HEK293T (cell line): ENCODE data around the gene ZNF134.

Experiments used
- CTCF ChIA-PET: fragments of 350-600 bp; formaldehyde crosslinking; extraction: SDS; loops from one replicate; lab custom pipeline; 2021; ENCODE audit warnings: antibody characterized with exemption, inconsistent platforms; lab: Yijun Ruan, JAX
- POLR2A ChIA-PET: fragments of 350-600 bp; formaldehyde crosslinking; extraction: SDS; loops from one replicate; lab custom pipeline; 2020; ENCODE audit warnings: antibody characterized with exemption, inconsistent platforms; lab: Yijun Ruan, JAX
- DNase-seq: peaks from one replicate; pipeline ENCODE4 v3.0.0; 2012; ENCODE audit warnings: mixed read lengths; ENCODE audit errors: extremely low spot score
- ARNT ChIP-seq: fragments of 450-650 bp; IDR thresholded peaks from 2 replicates; pipeline ENCODE4 v1.6.1; 2017; ENCODE audit warnings: mild to moderate bottlenecking
- BHLHE40 ChIP-seq: fragments of 450-650 bp; IDR thresholded peaks from 2 replicates; pipeline ENCODE4 v1.6.1; 2016; ENCODE audit warnings: mild to moderate bottlenecking, moderate library complexity, borderline replicate concordance
- CTBP1 ChIP-seq: fragments of 450-650 bp; IDR thresholded peaks from 2 replicates; pipeline ENCODE4 v1.6.1; 2016; ENCODE audit warnings: borderline replicate concordance
- ELF4 ChIP-seq: fragments of 450-650 bp; IDR thresholded peaks from 2 replicates; pipeline ENCODE4 v1.6.1; 2017; ENCODE audit warnings: antibody characterized with exemption
- FOXA1 ChIP-seq: fragments of 450-650 bp; IDR thresholded peaks from 2 replicates; pipeline ENCODE4 v1.6.1; 2016; ENCODE audit warnings: mild to moderate bottlenecking
- FOXK2 ChIP-seq: fragments of 450-650 bp; IDR thresholded peaks from 2 replicates; pipeline ENCODE4 v1.6.1; 2016; ENCODE audit warnings: mild to moderate bottlenecking
- FOXM1 ChIP-seq: fragments of 450-650 bp; IDR thresholded peaks from 2 replicates; pipeline ENCODE4 v1.6.1; 2017; ENCODE audit warnings: mild to moderate bottlenecking, borderline replicate concordance
- HDGF ChIP-seq: fragments of 450-650 bp; IDR thresholded peaks from 2 replicates; pipeline ENCODE4 v1.6.1; 2017; ENCODE audit warnings: antibody characterized with exemption, borderline replicate concordance
- L3MBTL2 ChIP-seq: fragments of 450-650 bp; conservative IDR thresholded peaks from 2 replicates; pipeline ENCODE4 v1.6.1; 2016; ENCODE audit warnings: mild to moderate bottlenecking
- LEF1 ChIP-seq: fragments of 450-650 bp; IDR thresholded peaks from 2 replicates; pipeline ENCODE4 v1.6.1; 2017; ENCODE audit warnings: mild to moderate bottlenecking, borderline replicate concordance
- NFRKB ChIP-seq: fragments of 450-650 bp; IDR thresholded peaks from 2 replicates; pipeline ENCODE4 v1.6.1; 2016; ENCODE audit warnings: mild to moderate bottlenecking, moderate library complexity
- SP1 ChIP-seq: fragments of 450-650 bp; IDR thresholded peaks from 2 replicates; pipeline ENCODE4 v1.6.1; 2017
- SUZ12 ChIP-seq: fragments of 450-650 bp; IDR thresholded peaks from 2 replicates; pipeline ENCODE4 v1.6.1; 2016; ENCODE audit warnings: mild to moderate bottlenecking
- TARDBP ChIP-seq: fragments of 450-650 bp; IDR thresholded peaks from 2 replicates; pipeline ENCODE4 v1.6.1; 2016
- ZNF384 ChIP-seq: fragments of 450-650 bp; IDR thresholded peaks from 2 replicates; pipeline ENCODE4 v1.6.1; 2016
- TF ChIP-seq, protein P1 (sequence below): fragments of 450-650 bp; IDR thresholded peaks from 2 replicates; pipeline ENCODE4 v1.6.1; 2016

The ZNF134 gene

DNA sequence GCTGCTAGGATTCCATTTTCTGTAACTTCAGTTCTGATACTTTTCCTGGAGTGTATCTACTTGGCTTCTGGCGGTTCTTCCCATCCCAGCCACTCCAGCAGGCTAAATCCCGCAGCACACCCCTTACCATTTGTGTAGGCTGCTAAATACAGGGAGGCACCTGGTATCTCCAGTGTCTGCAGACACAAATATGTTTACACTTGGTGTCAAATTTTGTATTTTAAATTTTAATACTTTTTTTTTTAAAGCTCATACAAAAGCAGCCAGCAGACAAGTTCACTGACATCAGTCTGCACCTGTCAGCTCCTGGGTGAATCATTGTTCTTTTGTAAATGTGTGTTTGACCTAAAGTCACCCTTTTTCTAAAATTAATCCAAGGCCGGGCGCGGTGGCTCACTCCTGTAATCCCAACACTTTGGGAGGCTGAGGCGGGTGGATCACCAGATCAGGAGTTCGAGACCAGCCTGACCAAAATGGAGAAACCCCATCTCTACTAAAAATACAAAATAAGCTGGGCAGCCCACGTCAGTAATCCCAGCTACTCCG is 51.3 kb downstream of the ZNF134 start:
- ChIA-PET POLR2A (interaction anchor here (1.5 kb wide), 1 partner anchor 16 kb away, joined by 5 read pairs; the partner anchor contains the start of gene ZNF551), CTCF (no interaction called here)
- no peak for DNase-seq
- TF ChIP-seq HDGF, result no peak
- TF ChIP-seq ARNT, result no peak
- TF ChIP-seq SP1, result no peak
- TF ChIP-seq FOXK2, result no peak

DNA sequence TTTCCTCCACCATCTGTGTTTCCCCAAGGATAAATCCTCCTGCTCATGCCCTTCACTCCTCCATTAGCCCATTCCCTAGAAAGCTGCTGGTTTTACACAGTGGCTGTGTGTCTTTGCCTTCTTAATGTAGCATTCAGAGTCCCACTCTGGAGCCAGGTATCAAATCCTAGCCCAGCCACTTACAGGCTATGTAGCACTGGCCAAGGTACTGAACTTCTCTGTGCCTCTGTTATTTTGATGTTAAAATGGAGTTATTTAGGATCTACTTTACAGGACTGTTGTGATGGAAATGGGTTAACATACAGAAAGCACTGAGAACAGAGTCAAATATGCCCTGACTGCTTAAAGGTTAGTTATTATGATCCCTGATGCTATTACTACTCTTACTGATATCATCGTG is 53.2 kb downstream of the ZNF134 start:
- CTCF ChIA-PET, result no interaction called here

DNA sequence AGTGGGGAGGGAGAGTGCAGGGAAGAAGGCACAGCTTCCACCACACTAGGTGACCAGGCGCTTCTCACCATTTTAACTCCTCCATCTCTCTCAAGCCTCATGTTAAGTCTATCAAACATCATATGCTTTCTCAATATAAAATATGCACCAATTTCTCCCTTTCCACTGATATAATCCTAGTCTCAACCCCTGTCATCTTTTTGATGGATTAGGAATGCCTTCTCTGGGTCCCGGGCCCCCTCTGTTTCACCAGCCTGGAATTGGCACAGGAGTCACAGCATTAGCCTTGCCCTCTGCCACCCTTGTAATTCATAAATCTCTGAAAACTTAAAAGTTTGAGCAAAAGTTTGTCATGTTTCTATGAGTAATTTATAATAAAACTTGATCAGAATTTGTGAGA is 54.6 kb downstream of the ZNF134 start, which contains the start of gene ZSCAN4:
ZSCAN4 (plus strand) TSS at position 301 of the 400 bp plus-strand sequence. CDS start 7,211 bp downstream, outside the sequence.
- CTCF ChIA-PET, result no interaction called here
- DNase-seq, result no peak
- POLR2A ChIA-PET, result no interaction called here
- TF ChIP-seq LEF1 (no peak), SP1 (no peak), L3MBTL2 (no peak), TARDBP (no peak), CTBP1 (no peak), ARNT (no peak), FOXM1 (no peak), SUZ12 (no peak), ZNF384 (no peak)
- TF ChIP-seq, protein P1, sequence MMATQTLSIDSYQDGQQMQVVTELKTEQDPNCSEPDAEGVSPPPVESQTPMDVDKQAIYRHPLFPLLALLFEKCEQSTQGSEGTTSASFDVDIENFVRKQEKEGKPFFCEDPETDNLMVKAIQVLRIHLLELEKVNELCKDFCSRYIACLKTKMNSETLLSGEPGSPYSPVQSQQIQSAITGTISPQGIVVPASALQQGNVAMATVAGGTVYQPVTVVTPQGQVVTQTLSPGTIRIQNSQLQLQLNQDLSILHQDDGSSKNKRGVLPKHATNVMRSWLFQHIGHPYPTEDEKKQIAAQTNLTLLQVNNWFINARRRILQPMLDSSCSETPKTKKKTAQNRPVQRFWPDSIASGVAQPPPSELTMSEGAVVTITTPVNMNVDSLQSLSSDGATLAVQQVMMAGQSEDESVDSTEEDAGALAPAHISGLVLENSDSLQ, result no peak

More for the DNA sequence above, 53.2 kb downstream of the ZNF134 start:
- no peak for DNase-seq
- POLR2A ChIA-PET, result no interaction called here
- TF ChIP-seq, protein P1, result no peak
- TF ChIP-seq LEF1 (no peak), ELF4 (no peak), SP1 (no peak), ARNT (no peak), BHLHE40 (no peak), SUZ12 (no peak), TARDBP (no peak), HDGF (no peak), CTBP1 (no peak), FOXM1 (no peak), ZNF384 (no peak), FOXA1 (no peak), NFRKB (no peak)

DNA sequence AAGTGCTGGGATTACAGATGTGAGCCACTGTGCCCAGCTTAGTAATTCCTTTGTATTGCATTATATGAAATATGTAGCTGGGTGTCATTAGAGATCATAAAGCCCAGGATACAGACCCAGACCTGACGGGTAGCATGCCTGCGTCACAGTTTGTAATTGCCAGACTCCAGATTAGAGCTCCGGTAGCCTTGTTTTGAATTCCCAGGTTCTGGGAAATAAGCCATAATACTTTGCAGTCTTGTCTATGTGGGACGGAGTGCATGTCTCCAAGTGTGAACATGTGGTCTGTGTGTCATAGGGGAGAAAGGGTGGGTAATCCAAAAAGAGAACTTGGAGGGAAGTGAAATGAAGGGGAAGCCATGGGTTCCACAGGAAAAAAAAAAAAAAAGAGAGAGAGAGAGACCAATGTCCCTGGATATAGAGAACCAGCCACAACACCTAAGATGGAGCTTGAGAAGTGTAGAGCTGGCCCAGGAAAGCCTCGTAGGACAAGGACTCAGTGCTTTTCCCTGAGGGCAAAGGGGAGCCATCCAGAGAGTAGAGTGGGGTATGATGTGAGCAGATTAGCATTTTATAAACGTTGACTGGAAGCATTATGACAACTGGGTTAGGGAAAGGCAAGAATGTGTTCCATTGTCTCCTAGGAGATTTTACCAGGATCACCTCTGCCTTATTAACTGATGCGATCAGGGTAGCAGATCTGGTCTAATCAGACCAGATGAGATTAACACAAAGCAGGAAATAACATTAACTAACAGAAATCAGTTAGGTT is 57.3 kb downstream of the ZNF134 start:
- DNase-seq, result no peak
- TF ChIP-seq ZNF384, result no peak
- TF ChIP-seq FOXM1, result no peak
- TF ChIP-seq, protein P1, result no peak
- TF ChIP-seq BHLHE40, result no peak
- no peak for TF ChIP-seq NFRKB
- TF ChIP-seq FOXK2, result no peak
- TF ChIP-seq ARNT, result no peak
- TF ChIP-seq SP1, result no peak
- no peak for TF ChIP-seq FOXA1
- no peak for TF ChIP-seq TARDBP
- no peak for TF ChIP-seq CTBP1
- TF ChIP-seq L3MBTL2, result no peak
- no peak for TF ChIP-seq SUZ12
- no peak for TF ChIP-seq HDGF
- no peak for TF ChIP-seq LEF1
- no peak for TF ChIP-seq ELF4
- ChIA-PET POLR2A (interaction anchor here (1.4 kb wide), 1 partner anchor 11 kb away, joined by 6 read pairs; the partner anchor contains the start of gene ZNF551), CTCF (no interaction called here)

DNA sequence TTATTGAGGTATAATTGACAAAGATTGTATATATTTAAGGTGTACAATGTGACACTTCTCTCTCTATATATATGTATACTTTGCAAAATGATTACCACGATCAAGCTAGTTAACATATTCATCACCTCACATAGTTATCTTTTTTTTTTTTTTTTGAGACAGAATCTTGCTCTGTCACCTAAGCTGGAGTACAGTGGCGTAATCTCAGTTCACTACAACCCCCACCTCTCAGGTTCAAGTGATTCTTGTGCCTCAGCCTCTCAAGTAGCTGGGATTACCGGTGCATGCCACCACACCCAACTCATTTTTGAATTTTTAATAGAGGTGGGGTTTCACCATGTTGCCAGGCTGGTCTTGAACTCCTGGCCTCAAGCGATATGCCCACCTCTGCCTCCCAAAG is 58.4 kb downstream of the ZNF134 start:
- TF ChIP-seq BHLHE40 (no peak), ARNT (no peak), FOXK2 (no peak), L3MBTL2 (no peak), HDGF (no peak), SP1 (no peak), ZNF384 (no peak), SUZ12 (no peak)
- TF ChIP-seq, protein P1, result no peak
- POLR2A ChIA-PET, result interaction anchor here (0.8 kb wide), 1 partner anchor 9 kb away, joined by 3 read pairs; the partner anchor contains the start of gene ZNF551
- no peak for DNase-seq
- CTCF ChIA-PET, result no interaction called here
